ENCODE measurements around the gene CUX1.

Gene CUX1

GRCh38 chr7:102261451-102261850 is 444.0 kb downstream of the CUX1 start:
- TF ChIP-seq CTCF (IDR thresholded peaks at IDR 0.05), result no peak
- Mint-ChIP-seq H3K36me3 (ENCODE audit: low read depth) (peaks cover 26% of the 10 kb centered on the region), H3K9me3 (no peaks in the 10 kb centered on the region), H3K27me3 (ENCODE audit: low read depth, poor library complexity) (peaks cover 9% of the 10 kb centered on the region), H3K27ac (peak overlapping the region; percentile 66), H3K4me1 (peaks cover 42% of the 10 kb centered on the region), H3K4me3 (no peak overlapping the region)
- no peak for DNase-seq

GRCh38 chr7:102262546-102262945 is 445.1 kb downstream of the CUX1 start:
- H3K27me3 Mint-ChIP-seq (ENCODE audit: low read depth, poor library complexity), result peaks cover 8% of the 10 kb centered on the region
- H3K36me3 Mint-ChIP-seq (ENCODE audit: low read depth), result peaks cover 15% of the 10 kb centered on the region
- DNase-seq, result no peak
- H3K4me3 Mint-ChIP-seq, result no peak overlapping the region
- H3K4me1 Mint-ChIP-seq, result peaks cover 42% of the 10 kb centered on the region
- no peak overlapping the region for H3K27ac Mint-ChIP-seq
- H3K9me3 Mint-ChIP-seq, result no peaks in the 10 kb centered on the region
- TF ChIP-seq CTCF (IDR thresholded peaks at IDR 0.05), result no peak

- Mint-ChIP-seq H3K4me3 (no peak overlapping the region), H3K36me3 (ENCODE audit: low read depth) (peaks cover 4% of the 10 kb centered on the region), H3K27ac (peak overlapping the region; percentile 94), H3K9me3 (no peaks in the 10 kb centered on the region), H3K27me3 (ENCODE audit: low read depth, poor library complexity) (peaks cover 9% of the 10 kb centered on the region), H3K4me1 (peaks cover 38% of the 10 kb centered on the region)
- TF ChIP-seq CTCF (IDR thresholded peaks at IDR 0.05), result no peak
- no peak for DNase-seq
Measured at GRCh38 chr7:102264367-102264891, 447.0 kb downstream of the CUX1 start.

- Mint-ChIP-seq H3K4me3 (no peak overlapping the region), H3K9me3 (no peaks in the 10 kb centered on the region), H3K27me3 (ENCODE audit: low read depth, poor library complexity) (peaks cover 9% of the 10 kb centered on the region), H3K4me1 (peaks cover 42% of the 10 kb centered on the region), H3K36me3 (ENCODE audit: low read depth) (peaks cover 4% of the 10 kb centered on the region), H3K27ac (peak overlapping the region; percentile 14)
- TF ChIP-seq CTCF (IDR thresholded peaks at IDR 0.05), result no peak
- DNase-seq, result no peak
Measured at GRCh38 chr7:102266541-102266940, 449.1 kb downstream of the CUX1 start.

- no peak for DNase-seq
- Mint-ChIP-seq H3K9me3 (no peaks in the 10 kb centered on the region), H3K4me3 (no peak overlapping the region), H3K27ac (no peak overlapping the region), H3K27me3 (ENCODE audit: low read depth, poor library complexity) (peaks cover 7% of the 10 kb centered on the region), H3K4me1 (peaks cover 43% of the 10 kb centered on the region), H3K36me3 (ENCODE audit: low read depth) (no peaks in the 10 kb centered on the region)
- TF ChIP-seq CTCF (IDR thresholded peaks at IDR 0.05), result no peak
Measured at GRCh38 chr7:102268635-102269034, 451.2 kb downstream of the CUX1 start.

- Mint-ChIP-seq H3K4me3 (no peak overlapping the region), H3K27me3 (ENCODE audit: low read depth, poor library complexity) (peaks cover 7% of the 10 kb centered on the region), H3K4me1 (peaks cover 32% of the 10 kb centered on the region), H3K27ac (peak overlapping the region; percentile 16), H3K9me3 (no peaks in the 10 kb centered on the region), H3K36me3 (ENCODE audit: low read depth) (no peaks in the 10 kb centered on the region)
- DNase-seq, result no peak
- no peak for TF ChIP-seq CTCF (IDR thresholded peaks at IDR 0.05)
Measured at GRCh38 chr7:102270178-102270887, 452.9 kb downstream of the CUX1 start.
